Activated naive CD4-positive, alpha-beta T cell treated with anti-CD3 and anti-CD28 coated beads, Interleukin-2, amount 50 U/mL, for 24 hours (primary cell): ENCODE results near the gene HECTD2.
A peak's percentile ranks its signal among the peaks of the same experiment; 100 is the strongest.

Experiments
- H3K27ac Mint-ChIP-seq: one replicate; pipeline ENCODE4 v1.8.0; 2021; ENCODE audit warnings: mild to moderate bottlenecking, mixed read lengths
- H3K27me3 Mint-ChIP-seq: one replicate; pipeline ENCODE4 v1.8.0; 2021; ENCODE audit warnings: mixed read lengths
- H3K36me3 Mint-ChIP-seq: one replicate; pipeline ENCODE4 v1.8.0; 2021; ENCODE audit warnings: mixed read lengths
- H3K4me1 Mint-ChIP-seq: one replicate; pipeline ENCODE4 v1.8.0; 2021; ENCODE audit warnings: mixed read lengths
- H3K4me3 Mint-ChIP-seq: one replicate; pipeline ENCODE4 v1.8.0; 2021; ENCODE audit warnings: mild to moderate bottlenecking, mixed read lengths
- H3K9me3 Mint-ChIP-seq: one replicate; pipeline ENCODE4 v1.8.0; 2021; ENCODE audit warnings: mixed read lengths

The HECTD2 gene

DNA sequence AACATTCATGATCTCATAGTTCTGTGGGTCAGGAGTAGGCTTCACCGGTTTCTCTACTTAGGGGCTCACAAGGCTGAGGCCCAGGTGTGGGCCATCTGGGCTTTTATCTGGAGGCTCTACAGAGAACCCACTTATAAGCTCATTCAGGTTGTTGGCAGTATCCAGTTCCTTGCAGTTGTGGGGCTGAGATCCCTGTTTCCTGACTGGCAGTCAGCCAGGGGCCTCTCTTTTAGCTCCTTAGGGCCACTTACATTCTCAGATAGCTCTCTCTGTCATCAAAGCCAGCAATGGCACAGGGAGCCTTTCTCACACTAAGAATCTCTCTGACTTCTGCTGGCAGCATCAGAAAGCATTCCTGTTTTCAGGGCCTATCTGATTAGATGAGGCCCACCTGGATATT is 18.2 kb upstream of the HECTD2 start:
- Mint-ChIP-seq H3K36me3 (no peaks in the 10 kb centered on the region), H3K4me1 (peaks cover 5% of the 10 kb centered on the region), H3K4me3 (no peak overlapping the region), H3K27ac (no peak overlapping the region), H3K27me3 (peaks cover 15% of the 10 kb centered on the region), H3K9me3 (no peaks in the 10 kb centered on the region)

DNA sequence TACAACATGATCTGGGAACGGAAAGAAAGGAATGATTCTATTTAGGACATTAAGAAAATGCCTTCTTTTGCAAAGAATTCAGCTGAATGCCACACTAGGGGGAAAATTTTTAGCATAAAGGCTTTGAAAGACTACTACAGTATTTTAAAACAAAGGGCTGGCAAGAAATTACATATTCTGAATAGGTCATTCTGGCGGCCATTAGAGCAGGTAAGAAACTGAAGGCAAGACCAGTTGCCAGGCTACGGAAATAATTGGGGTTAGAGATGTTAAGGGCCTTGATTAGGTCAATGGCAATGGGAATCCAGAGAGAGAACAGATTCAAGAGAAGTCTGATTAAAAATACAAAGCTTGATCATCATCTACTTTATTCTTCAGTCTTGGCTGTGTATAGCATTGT is 3.8 kb upstream of the HECTD2 start:
- Mint-ChIP-seq H3K9me3 (no peaks in the 10 kb centered on the region), H3K4me1 (peaks cover 14% of the 10 kb centered on the region), H3K27me3 (no peaks in the 10 kb centered on the region), H3K36me3 (no peaks in the 10 kb centered on the region), H3K4me3 (no peak overlapping the region), H3K27ac (no peak overlapping the region)

DNA sequence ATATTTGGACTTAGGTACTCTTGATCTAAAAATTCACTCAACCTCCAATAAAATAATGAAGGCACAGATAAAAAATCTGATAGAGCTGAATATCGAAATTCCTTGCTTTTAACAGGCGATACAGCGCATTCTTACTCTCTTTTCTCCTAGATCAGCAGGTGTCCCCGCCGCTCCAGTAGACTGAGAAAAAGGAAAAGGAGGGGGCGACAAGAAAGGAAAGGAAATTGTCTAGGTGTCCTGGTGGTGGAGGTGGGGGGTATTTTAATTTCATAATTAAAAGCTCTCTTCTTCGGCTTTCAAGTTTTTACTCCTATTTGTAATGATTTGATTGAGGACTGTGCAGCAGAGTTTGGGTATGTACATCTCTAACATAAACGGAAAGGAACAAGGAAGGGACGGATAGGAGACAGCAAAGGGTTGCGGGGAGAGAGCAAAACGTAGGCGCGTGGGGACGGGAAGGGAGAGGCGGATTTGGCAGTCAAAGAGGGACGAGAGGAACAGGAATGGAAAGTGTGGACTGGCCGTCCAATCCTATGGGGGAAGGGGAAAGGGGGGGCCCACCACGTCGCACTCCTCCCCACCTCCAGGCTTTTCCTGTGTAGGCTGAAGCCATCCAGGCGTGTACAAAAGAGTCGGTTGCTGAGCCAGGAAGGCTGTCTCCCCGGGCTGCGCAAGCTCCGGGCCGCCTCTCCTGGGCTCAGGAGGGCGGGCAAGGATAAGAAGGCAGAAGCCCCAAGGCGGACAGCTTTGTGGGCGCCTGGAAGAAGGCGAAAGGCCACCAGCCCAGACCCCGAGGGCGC is 875 bp upstream of the HECTD2 start:
- no peaks in the 10 kb centered on the region for H3K27me3 Mint-ChIP-seq
- peaks cover 17% of the 10 kb centered on the region for H3K4me1 Mint-ChIP-seq
- H3K27ac Mint-ChIP-seq: peak overlapping the region; percentile 77
- peak overlapping the region; percentile 78 for H3K4me3 Mint-ChIP-seq
- H3K36me3 Mint-ChIP-seq: no peaks in the 10 kb centered on the region
- H3K9me3 Mint-ChIP-seq: no peaks in the 10 kb centered on the region

DNA sequence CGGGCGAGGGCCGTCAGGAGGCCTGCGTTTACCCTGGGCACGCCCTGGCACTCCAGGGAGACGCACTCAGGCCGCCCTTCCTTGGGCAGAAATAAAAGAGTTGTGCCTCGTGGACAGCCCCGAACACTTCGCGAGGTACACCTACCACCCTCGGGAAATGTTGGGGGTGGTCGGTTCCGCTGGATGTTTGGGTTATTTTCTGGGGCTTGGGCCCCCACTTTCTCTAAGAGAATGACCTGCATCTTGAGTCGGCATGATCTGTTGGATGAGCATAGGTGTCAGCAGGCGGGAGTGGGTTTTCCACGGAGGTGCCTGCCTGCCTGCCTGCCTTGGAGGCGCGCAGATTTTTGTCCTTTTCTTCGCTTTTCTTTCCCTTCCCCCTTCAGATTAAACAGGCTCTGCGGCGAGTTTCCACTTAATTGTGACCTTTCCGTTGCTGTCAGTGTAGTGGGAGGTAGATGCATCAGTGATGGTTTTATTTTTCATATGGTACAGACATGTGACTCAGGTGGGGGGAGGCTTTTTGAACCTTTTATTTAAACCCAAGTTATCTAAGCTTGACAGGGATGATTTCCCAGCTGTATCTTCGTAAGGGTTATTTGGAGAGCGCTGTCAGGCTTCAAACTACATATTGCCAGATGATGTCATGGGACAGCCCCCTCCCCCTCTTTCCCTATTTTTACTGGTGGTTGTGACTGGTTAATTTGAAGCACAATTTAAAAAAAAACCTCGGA is 661 bp downstream of the HECTD2 start:
- Mint-ChIP-seq H3K9me3 (no peaks in the 10 kb centered on the region), H3K36me3 (no peaks in the 10 kb centered on the region), H3K4me3 (peak overlapping the region; percentile 88), H3K4me1 (peaks cover 17% of the 10 kb centered on the region), H3K27ac (peak overlapping the region; percentile 81), H3K27me3 (no peaks in the 10 kb centered on the region)

DNA sequence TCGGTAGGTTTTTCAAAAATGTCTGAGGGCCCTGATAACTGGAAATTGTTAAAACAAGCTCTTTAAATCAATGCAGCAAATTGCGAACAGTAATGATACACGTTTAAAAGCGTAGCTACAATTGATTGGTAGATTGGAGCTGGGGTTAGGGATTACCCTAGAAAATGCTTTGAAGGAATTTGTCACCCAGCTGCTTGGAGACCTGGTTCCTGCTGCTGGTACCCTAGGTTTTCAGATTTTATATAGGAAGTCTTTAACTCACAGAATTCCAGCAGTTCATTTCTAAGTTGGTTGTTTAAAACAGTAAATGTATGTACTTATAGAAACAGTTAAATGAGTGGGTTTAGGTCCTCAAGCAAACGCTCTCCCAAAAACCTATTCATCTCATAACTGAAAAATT is 1.5 kb downstream of the HECTD2 start:
- peaks cover 17% of the 10 kb centered on the region for H3K4me1 Mint-ChIP-seq
- no peaks in the 10 kb centered on the region for H3K9me3 Mint-ChIP-seq
- peak overlapping the region; percentile 63 for H3K4me3 Mint-ChIP-seq
- no peaks in the 10 kb centered on the region for H3K36me3 Mint-ChIP-seq
- H3K27me3 Mint-ChIP-seq: no peaks in the 10 kb centered on the region
- no peak overlapping the region for H3K27ac Mint-ChIP-seq

DNA sequence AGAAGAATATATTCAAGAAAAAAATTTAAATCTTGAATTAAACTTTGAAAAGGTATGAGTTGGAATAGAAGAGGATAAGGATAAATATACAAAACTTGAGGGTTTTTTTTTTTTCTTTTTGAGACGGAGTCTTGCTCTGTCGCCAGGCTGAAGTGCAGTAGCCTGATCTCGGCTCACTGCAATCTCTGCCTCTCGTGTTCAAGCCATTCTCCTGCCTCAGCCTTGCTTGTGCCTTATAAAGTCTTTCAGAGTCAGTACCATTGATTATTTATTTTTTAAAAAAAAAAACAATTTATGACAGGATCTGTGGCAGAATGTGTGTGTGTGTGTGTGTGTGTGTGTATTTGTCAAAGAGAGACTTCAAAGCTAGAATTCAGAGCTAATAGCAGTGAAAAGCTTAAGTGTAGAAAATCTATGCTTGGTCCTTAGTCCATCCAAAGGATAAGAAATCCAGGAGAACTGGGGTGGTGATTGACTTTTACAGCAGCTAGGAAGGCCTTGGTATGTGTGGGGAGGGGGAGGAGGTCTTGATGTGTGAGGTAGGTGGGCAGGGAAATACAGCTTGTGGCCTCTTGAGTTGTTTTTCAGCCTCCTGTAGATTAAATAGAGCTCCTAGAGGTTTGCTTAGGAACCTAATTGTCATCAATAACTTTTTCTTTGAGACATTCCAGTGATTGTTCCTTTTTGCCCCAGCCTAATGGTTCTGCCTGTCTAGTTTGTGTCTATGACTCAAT is 2.4 kb downstream of the HECTD2 start:
- Mint-ChIP-seq H3K27ac (no peak overlapping the region), H3K4me3 (no peak overlapping the region), H3K9me3 (no peaks in the 10 kb centered on the region), H3K27me3 (no peaks in the 10 kb centered on the region), H3K36me3 (no peaks in the 10 kb centered on the region), H3K4me1 (peaks cover 17% of the 10 kb centered on the region)

DNA sequence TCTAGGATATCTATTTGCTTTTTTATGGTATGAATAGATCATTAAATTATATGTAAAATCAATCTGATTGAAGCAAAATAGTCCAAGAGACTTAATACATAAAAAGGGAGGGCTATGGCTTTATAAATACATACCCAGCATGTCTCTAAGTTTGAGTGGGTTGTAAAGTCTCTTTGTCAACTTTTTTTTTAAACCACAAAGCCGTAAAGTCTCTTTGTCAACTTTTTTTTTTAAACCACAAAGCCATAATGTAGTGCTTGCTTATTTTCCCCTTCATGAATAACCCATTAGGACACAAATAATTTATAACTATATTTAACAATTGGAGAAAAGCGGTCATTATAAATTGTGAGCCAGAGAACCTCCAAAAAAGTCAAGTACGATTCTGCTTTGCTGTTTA is 5.7 kb downstream of the HECTD2 start:
- Mint-ChIP-seq H3K27ac (no peak overlapping the region), H3K4me1 (peaks cover 10% of the 10 kb centered on the region), H3K9me3 (no peaks in the 10 kb centered on the region), H3K36me3 (no peaks in the 10 kb centered on the region), H3K4me3 (no peak overlapping the region), H3K27me3 (no peaks in the 10 kb centered on the region)

DNA sequence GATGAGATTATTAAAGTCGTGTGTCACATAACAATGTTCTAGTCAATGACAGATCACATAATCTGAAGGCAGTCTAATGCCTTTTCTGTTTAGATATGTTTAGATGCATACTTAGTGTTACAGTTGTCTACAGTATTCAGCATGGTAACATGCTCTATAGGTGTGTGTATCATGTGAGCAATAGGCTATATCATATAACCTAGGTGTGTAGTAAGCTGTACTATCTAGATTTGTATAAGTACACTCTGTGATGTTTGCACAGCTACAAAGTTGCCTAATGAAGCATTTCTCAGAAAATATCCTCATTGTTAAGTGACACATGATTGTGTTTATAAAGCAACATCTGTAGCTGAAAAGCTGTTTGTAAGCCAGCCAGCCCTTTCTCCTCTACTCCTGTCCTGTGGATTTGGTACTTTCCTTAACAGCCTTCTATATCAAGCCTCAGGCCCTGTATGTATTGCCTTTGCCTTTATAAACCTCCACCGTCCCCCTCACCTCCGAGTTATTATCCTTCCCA is 6.3 kb downstream of the HECTD2 start:
- Mint-ChIP-seq H3K9me3 (no peaks in the 10 kb centered on the region), H3K27ac (no peak overlapping the region), H3K27me3 (no peaks in the 10 kb centered on the region), H3K36me3 (no peaks in the 10 kb centered on the region), H3K4me3 (peak overlapping the region; percentile 31), H3K4me1 (peaks cover 9% of the 10 kb centered on the region)

DNA sequence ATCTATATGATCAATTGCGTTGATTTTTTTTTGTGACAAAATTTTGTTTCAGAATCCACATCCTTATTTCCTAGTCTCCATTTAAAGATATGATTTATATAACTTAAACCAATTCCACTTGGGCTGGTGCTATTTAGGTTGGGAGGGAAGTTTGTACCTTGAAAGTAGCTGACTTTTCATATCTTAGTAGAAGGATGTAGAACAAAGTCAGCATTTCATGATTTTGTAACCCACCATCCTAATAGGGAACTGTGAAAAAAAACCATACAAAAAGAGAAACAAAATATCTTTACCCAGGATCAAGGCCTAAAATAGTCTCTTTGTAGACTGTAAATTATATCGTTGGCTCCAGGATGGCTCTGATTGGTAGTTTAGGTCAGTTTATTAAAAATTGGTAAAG is 8.3 kb downstream of the HECTD2 start:
- Mint-ChIP-seq H3K9me3 (no peaks in the 10 kb centered on the region), H3K27me3 (no peaks in the 10 kb centered on the region), H3K4me3 (no peak overlapping the region), H3K27ac (no peak overlapping the region), H3K4me1 (peaks cover 7% of the 10 kb centered on the region), H3K36me3 (no peaks in the 10 kb centered on the region)

DNA sequence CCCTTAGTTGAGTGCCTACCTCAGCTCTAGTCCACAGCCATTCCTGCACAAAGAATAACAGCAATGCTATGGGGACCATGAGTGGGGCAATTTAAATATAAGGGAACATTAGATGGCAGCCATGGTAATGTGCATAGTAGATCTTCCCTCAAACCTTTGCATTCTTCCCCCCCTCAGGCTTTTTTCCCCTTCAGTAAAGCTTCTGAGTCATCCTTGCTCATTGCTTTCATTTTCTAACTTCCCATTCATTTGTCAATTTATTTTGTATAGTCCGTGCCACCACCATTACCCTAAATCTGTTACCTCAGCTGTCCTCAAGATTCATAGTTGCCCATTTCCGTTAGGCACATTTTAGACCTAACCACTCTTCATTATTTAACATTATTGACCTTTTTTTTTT is 10.7 kb downstream of the HECTD2 start:
- Mint-ChIP-seq H3K27ac (no peak overlapping the region), H3K36me3 (no peaks in the 10 kb centered on the region), H3K4me3 (no peak overlapping the region), H3K9me3 (no peaks in the 10 kb centered on the region), H3K4me1 (peaks cover 7% of the 10 kb centered on the region), H3K27me3 (no peaks in the 10 kb centered on the region)

DNA sequence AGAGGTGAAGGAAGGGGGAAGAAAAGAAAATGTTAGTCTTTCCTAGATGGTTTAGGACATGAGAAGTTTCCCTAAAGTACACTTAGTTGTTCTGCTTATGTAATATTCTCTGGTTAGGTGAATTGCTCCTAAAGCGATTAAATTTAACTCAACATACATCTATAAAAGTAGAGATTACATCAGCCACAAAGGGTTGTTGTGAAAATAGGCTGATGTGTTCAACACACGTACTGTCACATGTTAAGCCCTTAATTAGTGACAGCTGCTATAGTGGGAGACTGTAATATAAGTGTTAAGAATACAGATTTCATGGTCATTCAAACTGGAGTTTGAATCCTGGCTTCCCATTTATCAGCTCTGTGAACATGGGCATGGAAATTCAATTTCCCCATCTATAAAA is 12.8 kb downstream of the HECTD2 start:
- Mint-ChIP-seq H3K36me3 (no peaks in the 10 kb centered on the region), H3K27ac (no peak overlapping the region), H3K4me1 (peaks cover 7% of the 10 kb centered on the region), H3K4me3 (no peak overlapping the region), H3K27me3 (no peaks in the 10 kb centered on the region), H3K9me3 (no peaks in the 10 kb centered on the region)

DNA sequence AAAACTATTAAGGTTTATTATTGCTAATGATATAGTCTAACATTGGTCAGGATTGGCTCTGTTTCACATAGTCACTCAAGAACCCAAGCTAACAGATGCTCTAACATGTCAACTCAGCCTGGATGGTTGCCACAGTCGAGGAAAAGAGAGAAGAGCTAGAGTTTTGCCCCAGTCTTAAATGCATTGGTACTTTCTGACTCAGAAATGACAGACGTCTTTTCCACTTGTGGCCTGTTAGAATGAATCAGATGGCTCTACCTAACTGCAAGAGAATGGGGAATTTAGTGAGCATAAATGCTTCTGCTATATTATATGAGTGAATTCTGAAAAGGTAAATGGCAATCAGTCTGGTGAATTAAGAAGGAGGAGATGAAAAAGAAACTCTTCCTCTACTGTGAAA is 13.9 kb downstream of the HECTD2 start:
- no peaks in the 10 kb centered on the region for H3K27me3 Mint-ChIP-seq
- no peaks in the 10 kb centered on the region for H3K9me3 Mint-ChIP-seq
- H3K36me3 Mint-ChIP-seq: no peaks in the 10 kb centered on the region
- H3K4me3 Mint-ChIP-seq: no peak overlapping the region
- H3K27ac Mint-ChIP-seq: no peak overlapping the region
- peaks cover 7% of the 10 kb centered on the region for H3K4me1 Mint-ChIP-seq

DNA sequence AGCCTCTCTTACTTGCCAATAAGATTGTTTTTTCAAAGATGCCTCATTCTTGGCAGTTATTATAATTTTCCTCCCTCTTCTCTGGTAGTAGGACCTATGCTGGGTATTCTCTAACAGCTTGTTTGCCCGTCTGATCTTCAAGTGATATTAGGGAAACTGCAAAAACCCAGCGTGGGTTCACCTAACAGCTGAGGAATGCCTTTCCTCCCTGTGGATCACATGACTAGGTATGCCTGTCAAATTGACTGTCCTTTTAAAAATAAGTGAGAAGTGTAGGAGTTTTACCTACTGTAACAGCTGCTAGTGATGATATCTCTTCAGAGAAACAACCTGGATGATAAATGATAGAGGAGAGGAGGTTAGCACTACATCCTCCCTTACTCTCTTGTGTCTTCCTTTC is 22.0 kb downstream of the HECTD2 start:
- Mint-ChIP-seq H3K9me3 (no peaks in the 10 kb centered on the region), H3K27me3 (no peaks in the 10 kb centered on the region), H3K4me1 (no peaks in the 10 kb centered on the region), H3K27ac (no peak overlapping the region), H3K4me3 (no peak overlapping the region), H3K36me3 (no peaks in the 10 kb centered on the region)

DNA sequence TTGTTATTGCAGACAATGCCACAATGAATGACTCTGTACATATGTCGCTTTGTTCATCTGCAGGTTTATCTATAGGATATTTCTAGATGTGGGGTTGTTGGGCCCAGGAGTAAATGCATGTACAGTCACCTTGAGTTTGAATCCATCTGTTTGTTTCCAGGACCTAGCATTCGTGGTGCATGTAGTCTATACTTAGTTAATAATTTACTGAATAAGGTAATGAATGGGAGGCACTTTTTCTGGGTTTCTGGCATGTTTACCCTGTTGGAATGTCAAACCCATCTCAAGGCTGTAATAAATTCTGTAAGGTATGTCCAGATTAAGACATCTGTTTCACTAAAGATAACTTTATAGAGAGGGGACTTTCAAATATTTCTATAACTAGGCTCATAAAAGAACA is 23.5 kb downstream of the HECTD2 start:
- H3K36me3 Mint-ChIP-seq: peaks cover 1% of the 10 kb centered on the region

DNA sequence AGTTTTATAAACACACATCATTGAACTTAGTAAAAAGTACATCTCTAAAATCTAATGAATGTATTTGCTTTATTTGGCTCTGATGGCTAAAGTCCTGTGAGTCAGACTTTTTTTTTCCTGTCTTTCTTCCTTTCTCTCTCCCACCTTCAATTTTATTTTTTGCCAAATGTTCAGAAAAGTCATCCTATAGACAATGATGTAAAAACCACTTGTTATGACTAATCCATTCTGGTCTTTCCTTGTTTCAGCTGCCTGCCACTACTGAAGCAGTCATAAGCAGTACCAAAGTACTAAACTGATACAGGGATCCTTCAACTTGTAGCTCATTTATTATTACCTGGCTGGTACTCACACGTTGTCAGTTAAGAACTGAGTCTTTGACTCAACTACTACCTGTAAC is 23.9 kb downstream of the HECTD2 start:
- Mint-ChIP-seq H3K36me3 (peaks cover 2% of the 10 kb centered on the region), H3K27ac (no peak overlapping the region), H3K4me1 (no peaks in the 10 kb centered on the region), H3K9me3 (no peaks in the 10 kb centered on the region), H3K4me3 (no peak overlapping the region), H3K27me3 (no peaks in the 10 kb centered on the region)

More for the DNA sequence above, 23.5 kb downstream of the HECTD2 start:
- no peaks in the 10 kb centered on the region for H3K4me1 Mint-ChIP-seq
- H3K9me3 Mint-ChIP-seq: no peaks in the 10 kb centered on the region
- H3K4me3 Mint-ChIP-seq: no peak overlapping the region
- no peaks in the 10 kb centered on the region for H3K27me3 Mint-ChIP-seq
- H3K27ac Mint-ChIP-seq: no peak overlapping the region

DNA sequence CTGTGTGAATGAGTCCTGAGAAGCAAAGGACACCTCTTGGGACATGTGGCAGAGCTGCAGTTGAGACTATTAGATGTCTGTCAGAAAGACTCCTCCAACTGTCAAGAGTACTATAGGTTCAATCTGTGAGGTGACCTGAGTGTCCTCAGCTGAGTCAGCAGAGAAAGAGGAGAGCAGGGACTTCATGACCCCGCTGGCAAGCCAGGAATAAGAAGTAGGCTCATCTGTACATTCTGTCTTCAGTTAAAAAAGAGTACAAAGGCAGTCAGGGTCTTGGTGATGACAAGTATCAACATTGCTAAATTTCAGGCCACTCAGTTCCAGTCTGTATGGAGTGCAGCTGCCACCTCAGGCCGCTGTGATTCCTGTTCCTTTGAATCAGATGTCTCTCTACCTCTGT is 25.1 kb downstream of the HECTD2 start:
- no peaks in the 10 kb centered on the region for H3K27me3 Mint-ChIP-seq
- H3K27ac Mint-ChIP-seq: no peak overlapping the region
- H3K4me3 Mint-ChIP-seq: no peak overlapping the region
- H3K4me1 Mint-ChIP-seq: no peaks in the 10 kb centered on the region
- H3K9me3 Mint-ChIP-seq: no peaks in the 10 kb centered on the region
- H3K36me3 Mint-ChIP-seq: peaks cover 4% of the 10 kb centered on the region
